ENCODE measurements around the gene LRRC56. TPM values are rescaled to one million over a fixed set of nuclear protein-coding genes. Genes with fewer than 3 reads are reported as not detected.

Gene LRRC56
- total RNA-seq, 1 experiment from 2014 or later = 3.4 TPM

- TF ChIP-seq, protein P1, sequence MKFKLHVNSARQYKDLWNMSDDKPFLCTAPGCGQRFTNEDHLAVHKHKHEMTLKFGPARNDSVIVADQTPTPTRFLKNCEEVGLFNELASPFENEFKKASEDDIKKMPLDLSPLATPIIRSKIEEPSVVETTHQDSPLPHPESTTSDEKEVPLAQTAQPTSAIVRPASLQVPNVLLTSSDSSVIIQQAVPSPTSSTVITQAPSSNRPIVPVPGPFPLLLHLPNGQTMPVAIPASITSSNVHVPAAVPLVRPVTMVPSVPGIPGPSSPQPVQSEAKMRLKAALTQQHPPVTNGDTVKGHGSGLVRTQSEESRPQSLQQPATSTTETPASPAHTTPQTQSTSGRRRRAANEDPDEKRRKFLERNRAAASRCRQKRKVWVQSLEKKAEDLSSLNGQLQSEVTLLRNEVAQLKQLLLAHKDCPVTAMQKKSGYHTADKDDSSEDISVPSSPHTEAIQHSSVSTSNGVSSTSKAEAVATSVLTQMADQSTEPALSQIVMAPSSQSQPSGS (CRISPR knock-in tag; IDR thresholded peaks at IDR 0.05; ENCODE audit: borderline replicate concordance, low read depth) = no peak
- TF ChIP-seq SP1 (CRISPR knock-in tag; conservative IDR thresholded peaks at IDR 0.05) (no peak), ZNF138 (CRISPR knock-in tag; conservative IDR thresholded peaks at IDR 0.05) (no peak), CBFB (CRISPR knock-in tag; IDR thresholded peaks at IDR 0.05; ENCODE audit: low read depth) (no peak)
- no peak overlapping the region for H3K27ac Mint-ChIP-seq
- CTCF ChIA-PET = no interaction called here
Observed at GRCh38 chr11:502288-503178, 34.8 kb upstream of the LRRC56 start.

GRCh38 chr11:503179-503981 is 33.9 kb upstream of the LRRC56 start:
- H3K36me3 Mint-ChIP-seq = peaks cover 21% of the 10 kb centered on the region
- no peak for DNase-seq (ENCODE audit: low spot score)
- POLR2A ChIA-PET = no interaction called here
- CTCF ChIA-PET = interaction anchor here (0.5 kb wide), 1 partner anchor 98 kb away, joined by 3 read pairs; no protein-coding TSS in a partner anchor
- no peak overlapping the region; the same call in 1 of the 2 replicates for H3K27ac Mint-ChIP-seq
- peaks cover 12% of the 10 kb centered on the region for H3K4me1 Mint-ChIP-seq
- TF ChIP-seq ZNF138 (CRISPR knock-in tag; conservative IDR thresholded peaks at IDR 0.05) (no peak), ZNF423 (CRISPR knock-in tag; IDR thresholded peaks at IDR 0.05) (no peak), NFATC4 (CRISPR knock-in tag; IDR thresholded peaks at IDR 0.05) (no peak), ZNF317 (CRISPR knock-in tag; IDR thresholded peaks at IDR 0.05; ENCODE audit: borderline replicate concordance, low read depth) (no peak), JUN (CRISPR knock-in tag; IDR thresholded peaks at IDR 0.05) (no peak), SP1 (CRISPR knock-in tag; conservative IDR thresholded peaks at IDR 0.05) (no peak), ZNF671 (CRISPR knock-in tag; IDR thresholded peaks at IDR 0.05) (no peak), ELF4 (CRISPR knock-in tag; IDR thresholded peaks at IDR 0.05; ENCODE audit: low read depth) (no peak), PRDM15 (CRISPR knock-in tag; IDR thresholded peaks at IDR 0.05) (no peak), SOX15 (CRISPR knock-in tag; IDR thresholded peaks at IDR 0.05) (no peak), HMGA2 (CRISPR knock-in tag; IDR thresholded peaks at IDR 0.05) (no peak)
- H3K27me3 Mint-ChIP-seq (ENCODE audit: low read depth) = no peaks in the 10 kb centered on the region; the same call in 1 of the 2 replicates
- H3K4me3 Mint-ChIP-seq = no peak overlapping the region; the same call in 1 of the 2 replicates
- no peaks in the 10 kb centered on the region for H3K9me3 Mint-ChIP-seq
- no peak for ATAC-seq

More at GRCh38 chr11:502288-503178, 34.8 kb upstream of the LRRC56 start:
- Mint-ChIP-seq H3K9me3 (peaks cover 5% of the 10 kb centered on the region), H3K4me3 (no peak overlapping the region), H3K4me1 (peaks cover 10% of the 10 kb centered on the region), H3K36me3 (peaks cover 29% of the 10 kb centered on the region), H3K27me3 (ENCODE audit: low read depth) (peaks cover 2% of the 10 kb centered on the region; the same call in 1 of the 2 replicates)
- POLR2A ChIA-PET = no interaction called here
- no peak for ATAC-seq
- DNase-seq (ENCODE audit: low spot score) = no peak
